NCI-H69 (cell line): Measurements from ENCODE around the gene AGXT.

ENCODE experiments used
- DNase-seq: peaks from one replicate; lab custom pipeline; 2025; lab: John Stamatoyannopoulos, UW

The AGXT gene

GRCh38 chr2:240868286-240869108 is at the start of gene AGXT:
Gene AGXT, plus strand, starts transcription at chr2:240868824. Its CDS starts 42 bp downstream, at chr2:240868866.
- DNase-seq, result peak; percentile 82

GRCh38 chr2:240819126-240819857 is 49.3 kb upstream of the AGXT start:
- DNase-seq, result peak; percentile 75

DNA sequence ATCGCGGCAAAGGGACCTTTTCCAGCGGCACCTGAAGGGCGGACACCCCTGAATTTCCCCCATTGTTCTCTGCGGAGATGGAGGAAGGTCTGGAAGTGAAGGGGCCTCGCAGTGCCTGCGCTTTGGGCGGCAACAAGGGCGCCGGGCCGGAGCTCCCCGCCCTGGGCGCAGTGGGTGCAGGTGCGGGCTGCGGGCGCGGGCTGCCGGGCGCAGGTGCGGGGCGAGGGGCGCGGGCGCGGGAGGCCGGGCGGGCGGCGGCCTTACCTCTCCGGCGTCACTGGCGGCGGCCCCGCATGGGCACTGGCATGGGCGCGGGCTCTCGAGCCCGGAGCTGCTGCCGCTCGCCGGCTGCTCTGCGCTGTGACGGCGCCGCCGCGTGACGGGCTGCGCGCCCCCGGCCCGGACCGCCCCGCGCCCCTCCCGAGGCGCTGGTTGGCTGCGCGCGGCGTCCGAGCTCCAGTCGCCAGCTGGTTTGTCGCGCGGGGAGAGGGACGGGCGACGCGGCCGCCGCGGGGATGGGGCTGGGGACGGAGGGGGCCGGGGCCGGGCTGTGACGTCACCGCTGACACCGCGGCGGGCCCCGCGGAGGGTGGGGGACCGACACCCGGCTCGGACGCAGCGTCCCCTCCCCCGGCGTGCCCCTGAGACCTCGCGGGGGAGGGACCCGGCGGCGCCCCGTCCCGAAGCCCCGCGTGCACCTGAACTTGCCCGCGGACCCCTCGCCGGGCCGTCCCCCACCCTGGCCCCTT is 48.6 kb upstream of the AGXT start, which contains the start of gene KIF1A:
TSS of gene KIF1A (minus strand) at position 362 of the 749 bp plus-strand sequence. CDS start 22,467 bp downstream, outside the sequence.
- DNase-seq, result peak; percentile 95

DNA sequence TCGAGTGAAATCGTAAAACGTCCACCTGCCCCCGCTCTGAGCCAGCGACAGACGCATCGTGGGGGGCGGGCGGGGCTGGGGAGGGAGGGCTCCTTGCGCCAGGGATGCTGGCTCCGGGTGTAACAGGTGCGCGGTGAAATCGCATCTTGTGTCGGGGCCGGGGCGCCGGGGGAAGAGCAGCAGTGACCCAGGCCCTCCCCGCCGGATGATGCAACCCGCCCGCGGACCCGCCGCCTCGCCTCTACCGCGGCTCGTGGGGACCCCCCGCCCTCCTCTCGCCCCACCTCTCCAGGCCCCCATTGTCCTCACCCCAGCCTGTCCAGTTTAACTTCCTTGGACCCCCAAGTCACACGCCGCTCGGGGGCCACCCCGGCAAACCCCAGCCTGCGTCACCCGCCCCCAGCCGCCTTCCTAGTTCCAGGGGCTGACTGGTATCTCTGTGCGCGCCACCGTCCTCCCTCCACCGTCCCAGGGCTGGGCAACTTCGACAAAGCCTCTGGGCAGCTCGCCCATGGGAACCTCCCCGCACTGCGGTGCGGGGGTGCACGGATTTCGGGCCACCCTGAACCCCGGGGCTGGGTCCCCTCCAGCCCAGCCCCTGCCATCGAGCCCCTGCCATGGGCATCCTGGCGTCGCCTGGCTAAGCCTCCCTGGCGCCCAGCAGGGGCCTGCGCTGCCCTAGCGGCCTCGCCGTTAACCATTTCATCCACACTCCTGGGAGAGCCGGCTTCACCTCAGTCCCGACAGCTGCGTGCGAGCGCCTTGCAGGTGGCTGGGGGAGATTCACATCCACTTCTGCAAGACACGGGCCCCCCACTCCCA is 47.8 kb upstream of the AGXT start:
- DNase-seq, result peak; percentile 95

- no peak for DNase-seq
Measured at GRCh38 chr2:240821429-240821778, 47.2 kb upstream of the AGXT start.

DNA sequence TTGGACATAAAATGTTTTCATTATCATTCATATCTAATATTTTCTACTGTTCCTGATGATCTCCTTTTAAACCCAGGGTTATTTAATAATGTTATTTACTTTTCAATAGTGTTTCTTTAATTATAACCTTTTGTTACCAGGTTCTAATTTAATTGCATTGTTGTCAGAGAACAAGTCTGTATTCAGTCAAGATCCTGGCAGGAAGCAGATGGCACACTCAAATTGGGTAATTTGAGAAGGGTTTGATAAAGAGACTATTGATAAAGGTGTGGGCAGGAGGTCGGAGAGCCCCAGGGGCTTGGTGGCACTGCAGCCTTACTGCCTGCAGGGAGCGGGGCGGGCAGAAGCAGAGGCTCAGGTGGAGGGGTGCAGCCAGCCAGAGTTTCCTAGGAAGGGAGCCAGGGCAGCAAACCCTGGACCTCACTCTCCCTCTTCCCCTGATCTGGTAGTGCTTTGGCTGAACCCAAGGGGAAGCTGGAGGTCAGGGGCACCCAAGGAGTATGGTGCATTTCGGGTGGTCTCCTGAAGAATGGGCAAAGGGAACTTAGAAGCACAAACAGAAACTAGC is 46.3 kb upstream of the AGXT start:
- DNase-seq, result peak; percentile 90

GRCh38 chr2:240823449-240824336 is 44.9 kb upstream of the AGXT start:
- DNase-seq, result peak; percentile 11

- no peak for DNase-seq
Measured at GRCh38 chr2:240825476-240825875, 43.1 kb upstream of the AGXT start.

GRCh38 chr2:240831594-240832204 is 36.9 kb upstream of the AGXT start:
- DNase-seq, result peak; percentile 32

DNA sequence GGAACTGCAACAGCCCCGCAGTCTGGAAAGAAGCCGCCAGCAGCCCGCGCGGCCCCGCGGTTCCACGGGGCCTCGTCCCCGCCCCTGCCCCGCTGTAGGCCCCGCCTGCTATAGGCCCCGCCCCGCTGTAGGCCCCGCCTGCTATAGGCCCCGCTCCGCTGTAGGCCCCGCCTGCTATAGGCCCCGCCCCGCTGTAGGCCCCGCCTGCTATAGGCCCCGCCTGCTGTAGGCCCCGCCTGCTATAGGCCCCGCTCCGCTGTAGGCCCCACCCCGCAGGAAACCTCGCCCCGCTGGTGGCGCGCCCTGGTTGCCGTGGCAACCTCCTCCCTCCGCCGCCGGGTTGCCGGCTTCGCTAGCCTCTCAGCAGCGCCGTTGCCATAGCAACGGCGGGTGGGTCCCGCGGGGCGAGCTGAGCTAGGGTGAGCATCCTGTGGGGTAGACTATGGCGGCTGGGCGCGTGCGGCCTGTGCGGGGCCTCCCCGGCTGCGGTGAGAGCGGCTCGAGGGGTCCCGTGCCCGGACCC is 36.4 kb upstream of the AGXT start:
- peak; percentile 98 for DNase-seq

- DNase-seq, result no peak
Measured at GRCh38 chr2:240832921-240833494, 35.6 kb upstream of the AGXT start.

- DNase-seq, result no peak
Measured at GRCh38 chr2:240833724-240834285, 34.8 kb upstream of the AGXT start.

DNA sequence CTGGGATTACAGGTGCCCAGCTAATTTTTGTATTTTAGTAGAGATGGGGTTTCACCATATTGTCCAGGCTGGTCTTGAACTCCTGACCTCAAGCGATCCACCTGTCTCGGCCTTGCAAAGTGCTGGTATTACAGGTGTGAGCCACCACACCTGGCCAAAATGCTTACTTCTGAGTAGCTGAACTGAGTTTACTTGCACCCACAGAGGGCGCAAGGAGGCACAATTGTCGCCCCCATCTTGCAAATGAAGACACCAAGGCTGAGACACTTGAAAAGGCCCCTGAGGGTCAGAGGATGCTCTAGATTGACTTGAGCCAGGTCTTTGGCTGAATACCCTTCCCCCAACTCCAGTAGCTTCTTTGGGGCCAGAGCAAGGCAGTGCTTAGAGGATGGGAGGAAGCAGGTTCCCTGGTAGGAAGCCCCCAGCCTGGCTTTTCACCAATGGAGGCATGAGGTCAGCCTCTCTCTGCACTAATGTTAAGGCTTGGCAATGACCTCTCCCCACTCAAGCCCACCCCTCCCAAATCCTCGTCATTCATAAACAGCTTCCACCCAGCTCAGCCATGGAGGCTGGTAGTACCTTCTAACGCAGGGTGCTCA is 34.1 kb upstream of the AGXT start:
- no peak for DNase-seq

DNA sequence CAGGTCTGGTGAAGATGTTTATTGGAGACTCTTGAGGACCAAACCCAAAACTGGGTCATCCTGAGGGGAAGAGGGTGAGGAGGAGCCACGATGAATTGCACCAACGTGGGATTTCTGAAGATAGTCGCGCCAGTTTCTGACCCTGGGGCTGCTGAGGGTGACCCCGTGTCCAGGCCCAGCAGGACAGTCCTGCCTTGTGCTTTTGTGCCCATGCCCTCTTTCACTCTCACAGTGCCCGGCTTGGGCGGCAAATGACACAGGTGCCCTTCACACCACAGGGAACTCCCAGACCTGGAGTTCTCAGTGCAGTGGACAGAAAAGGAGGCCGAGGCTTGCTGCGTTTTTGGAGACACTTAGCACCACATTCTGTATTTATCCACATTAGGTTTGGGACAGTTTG is 33.1 kb upstream of the AGXT start:
- DNase-seq, result no peak

GRCh38 chr2:240836781-240837467 is 31.7 kb upstream of the AGXT start:
- DNase-seq, result no peak

DNA sequence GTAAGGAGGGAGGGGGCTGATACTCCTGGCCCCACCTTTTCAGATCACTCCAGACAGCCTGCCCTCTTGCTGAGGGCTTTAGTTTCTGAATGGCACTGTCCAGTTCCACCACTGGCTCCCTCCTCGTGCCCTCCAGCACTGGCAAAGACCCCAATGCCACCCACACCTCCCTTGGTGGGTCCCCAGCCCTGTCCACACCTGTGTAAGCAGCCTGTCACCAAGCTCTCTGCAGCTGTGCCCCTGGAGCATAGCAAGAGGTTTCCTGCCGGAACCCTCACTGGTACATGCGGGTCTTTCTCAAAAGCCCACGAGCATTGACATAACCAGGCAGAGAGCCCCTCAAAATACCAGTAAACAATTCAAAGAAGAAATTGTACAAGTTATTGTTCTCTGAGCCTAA is 31.0 kb upstream of the AGXT start:
- DNase-seq, result no peak
